Activated CD8-positive, alpha-beta memory T cell treated with anti-CD3 and anti-CD28 coated beads, Interleukin-2, amount 50 U/mL, for 1 hour (primary cell): ENCODE measurements around the gene KISS1R.
"Not testable (repeated sequence)": the region's sequence is repeated elsewhere in the genome, so short reads cannot be mapped to it uniquely, and the experiment has no call there.

Experiments
- DNase-seq: peaks from one replicate; pipeline ENCODE4 v3.0.0-alpha.2; 2020; ENCODE audit errors: extremely low read depth

Gene KISS1R

DNA sequence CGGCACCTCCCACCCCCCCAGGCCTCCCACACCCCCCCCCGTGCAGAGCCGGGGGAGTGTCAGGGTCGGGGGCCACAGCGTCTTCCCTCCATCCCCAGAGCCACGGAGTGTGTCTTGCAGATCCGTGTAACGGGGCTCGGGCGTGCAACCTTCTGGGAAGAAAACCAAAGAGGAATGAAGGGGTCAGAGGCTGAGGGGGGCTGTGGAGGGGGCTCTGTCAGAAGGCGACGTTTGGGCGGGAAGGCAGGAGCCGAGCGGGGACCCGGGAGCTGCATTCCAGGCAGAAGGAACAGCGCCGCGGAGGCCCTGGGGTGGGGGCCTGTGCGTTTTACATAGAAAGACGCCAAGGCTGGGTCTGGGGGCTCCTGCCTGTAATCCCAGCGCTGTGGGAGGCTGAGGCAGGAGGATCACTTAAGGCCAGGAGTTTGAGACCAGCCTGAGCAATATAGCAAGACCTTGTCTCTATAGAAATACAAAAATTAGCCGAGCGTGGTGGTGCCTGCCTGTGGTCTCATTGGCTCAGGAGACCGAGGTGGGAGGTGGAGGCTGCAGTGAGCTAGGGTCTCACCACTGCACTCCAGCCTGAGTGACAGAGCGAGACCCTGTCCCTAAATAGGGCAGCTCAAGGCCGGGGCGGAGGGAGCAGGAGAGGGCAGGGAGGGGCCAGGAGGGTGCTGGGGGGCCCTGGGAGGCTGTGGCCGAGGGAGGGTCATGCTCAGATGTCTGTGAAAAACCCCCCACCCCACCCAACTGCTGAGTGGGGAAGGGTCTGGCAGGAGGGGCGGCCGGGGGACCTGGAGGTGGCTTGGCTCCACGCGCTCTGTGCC is 36.5 kb downstream of the KISS1R start:
- no peak for DNase-seq

DNA sequence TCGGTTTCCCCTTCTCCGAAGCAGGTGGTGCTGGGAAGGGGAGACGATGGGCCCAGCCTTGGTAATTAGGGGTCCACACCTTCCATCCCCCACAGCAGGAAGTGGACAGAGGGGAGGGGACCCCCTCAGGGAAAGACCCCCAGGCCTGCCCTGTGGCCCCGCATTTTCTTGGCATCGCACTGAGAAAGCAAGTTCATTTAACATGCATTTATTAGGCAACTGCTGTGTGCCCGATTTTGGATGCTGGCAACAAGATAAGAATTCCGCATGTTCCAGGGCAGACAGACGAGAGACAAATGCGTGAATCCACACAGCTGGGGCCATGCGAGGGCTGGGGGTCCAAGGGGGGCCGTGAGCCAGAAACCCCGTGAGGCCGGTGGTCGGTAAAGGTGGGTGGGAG is 37.1 kb downstream of the KISS1R start:
- DNase-seq, result no peak

DNA sequence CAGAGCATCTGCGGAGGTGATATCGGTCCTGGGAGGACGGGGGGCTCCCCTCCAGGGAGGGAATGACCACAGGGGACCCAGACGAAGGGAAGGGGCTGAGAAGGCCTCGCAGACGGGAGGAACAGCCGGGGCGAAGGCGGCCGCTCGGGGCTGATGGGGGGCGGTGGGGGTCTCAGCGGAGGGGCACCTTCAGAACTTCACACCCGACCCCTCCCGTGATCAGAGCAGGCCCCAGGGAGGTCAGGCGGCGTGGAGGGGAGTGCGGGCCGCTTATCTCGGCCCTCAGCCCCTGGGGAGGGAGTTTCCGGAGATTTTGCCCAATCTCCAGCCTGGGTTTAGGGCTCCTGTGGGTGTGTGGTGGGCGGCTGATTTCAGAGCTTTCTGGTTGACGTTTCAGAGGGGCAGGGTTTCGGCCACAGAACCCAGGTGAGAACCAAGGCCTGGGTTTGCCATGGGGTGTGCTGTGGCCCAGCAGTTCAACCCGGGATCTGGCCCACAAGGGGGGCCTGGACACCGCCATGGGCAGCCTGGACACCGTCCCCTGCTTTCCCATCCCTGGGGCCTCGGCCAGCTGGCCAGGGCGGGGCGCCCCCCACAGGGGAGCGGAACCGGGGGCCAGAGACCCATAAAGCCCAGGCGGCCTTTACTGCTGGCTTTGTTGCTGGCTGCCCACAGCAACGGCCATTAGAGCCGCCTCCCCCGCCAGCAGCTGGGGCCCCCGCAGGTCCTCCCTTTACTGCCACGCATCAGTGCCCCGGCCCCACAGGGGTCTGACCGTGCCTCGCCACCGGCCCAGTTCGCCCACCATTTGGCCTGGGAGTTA is 37.8 kb downstream of the KISS1R start:
- DNase-seq, result no peak

DNA sequence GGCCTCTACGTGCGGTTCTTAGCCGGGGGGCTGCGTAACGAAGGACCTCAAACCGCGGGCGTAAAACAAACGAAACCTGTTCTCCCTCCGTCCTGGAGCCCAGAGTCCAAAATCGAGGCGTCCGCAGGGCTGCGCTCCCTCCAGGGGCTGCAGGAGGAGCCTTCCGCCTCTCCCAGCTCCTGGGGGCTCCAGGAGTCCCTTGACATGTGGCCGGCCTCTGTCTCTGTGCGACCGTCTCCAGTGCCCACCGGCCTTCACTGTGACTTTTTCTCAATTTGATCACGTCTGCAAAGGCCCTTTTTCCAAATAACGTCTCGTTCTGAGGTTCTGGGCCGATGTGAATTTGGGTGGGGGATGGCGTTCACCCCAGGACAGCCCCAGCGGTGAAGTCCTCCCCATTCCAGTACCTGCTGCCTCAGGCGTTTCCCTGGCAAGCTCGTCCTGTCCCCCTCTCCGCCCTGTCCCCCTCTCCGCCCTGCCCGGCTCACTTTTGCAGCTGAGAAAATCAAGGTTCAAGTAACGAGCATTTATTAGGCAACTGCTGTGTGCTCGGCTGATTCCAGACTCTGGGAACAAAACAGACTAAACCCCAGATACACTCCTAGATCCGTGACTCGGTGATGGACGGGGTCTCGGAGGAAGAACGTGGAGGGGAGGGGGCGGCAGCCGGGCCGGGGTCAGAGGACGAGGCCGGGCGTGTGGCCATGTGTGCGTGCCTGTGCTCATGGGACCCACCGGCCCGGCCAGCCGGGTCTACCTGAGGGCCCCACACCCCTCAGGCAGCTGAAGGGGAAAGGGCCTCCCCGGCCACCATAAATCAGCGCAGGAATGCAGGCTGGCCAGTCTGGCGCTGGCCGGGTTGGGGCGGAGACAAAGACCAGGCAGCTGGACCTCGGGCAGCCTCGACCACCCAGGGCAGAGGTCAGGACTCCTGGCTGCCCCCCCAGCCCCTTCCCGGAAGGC is 39.0 kb downstream of the KISS1R start:
- DNase-seq, result no peak

DNA sequence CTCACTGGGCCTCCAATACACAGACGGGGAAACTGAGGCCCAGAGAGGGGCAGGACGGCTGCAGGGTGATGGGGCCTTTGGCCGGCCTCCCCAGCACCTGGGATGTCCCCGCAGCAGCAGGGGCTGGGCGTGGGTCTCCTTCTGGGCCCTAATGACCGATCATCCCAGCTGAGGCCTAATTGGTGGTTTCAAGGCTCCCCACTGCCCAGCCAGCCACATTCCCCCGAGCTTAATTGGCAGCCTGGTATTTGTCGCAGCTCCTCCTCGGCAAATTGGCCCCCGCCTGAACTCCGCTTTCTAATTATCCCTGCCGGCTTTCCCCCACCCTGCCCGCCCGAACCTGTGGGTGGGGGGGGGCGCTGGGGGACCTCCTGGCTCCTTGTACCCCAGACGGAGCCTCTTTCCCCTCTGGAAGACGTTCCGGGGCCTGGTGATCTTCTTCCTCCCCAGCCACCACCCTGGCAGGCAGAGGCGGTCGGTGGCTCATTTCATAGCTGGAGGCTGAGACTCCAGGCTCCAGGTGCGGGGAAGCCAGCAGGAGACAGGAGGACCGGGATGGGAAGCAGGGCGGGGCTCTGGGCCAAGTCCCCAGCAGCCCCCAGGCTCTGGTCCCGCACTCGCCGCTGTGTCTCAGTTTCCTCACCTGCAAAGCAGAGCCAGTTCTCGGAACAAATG is 39.8 kb downstream of the KISS1R start:
- no peak for DNase-seq

DNA sequence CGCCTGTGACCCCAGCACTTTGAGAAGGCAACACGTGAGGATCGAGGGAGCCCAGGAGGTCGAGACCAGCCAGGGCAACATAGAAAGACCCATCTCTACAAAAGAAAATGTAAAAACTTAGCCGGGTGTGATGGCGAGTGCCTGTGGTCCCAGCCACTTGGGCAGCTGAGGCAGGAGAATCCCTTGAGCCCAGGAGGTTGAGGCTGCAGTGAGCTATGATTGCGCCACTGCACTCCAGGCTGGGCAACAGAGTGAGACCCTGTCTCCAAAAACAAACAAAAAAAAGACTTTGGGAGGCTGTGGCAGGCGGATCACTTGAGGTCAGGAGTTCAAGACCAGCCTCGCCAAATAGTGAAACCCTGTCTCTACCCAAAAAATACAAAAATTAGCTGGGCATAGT is 40.4 kb downstream of the KISS1R start:
- DNase-seq, result not testable (repeated sequence)

DNA sequence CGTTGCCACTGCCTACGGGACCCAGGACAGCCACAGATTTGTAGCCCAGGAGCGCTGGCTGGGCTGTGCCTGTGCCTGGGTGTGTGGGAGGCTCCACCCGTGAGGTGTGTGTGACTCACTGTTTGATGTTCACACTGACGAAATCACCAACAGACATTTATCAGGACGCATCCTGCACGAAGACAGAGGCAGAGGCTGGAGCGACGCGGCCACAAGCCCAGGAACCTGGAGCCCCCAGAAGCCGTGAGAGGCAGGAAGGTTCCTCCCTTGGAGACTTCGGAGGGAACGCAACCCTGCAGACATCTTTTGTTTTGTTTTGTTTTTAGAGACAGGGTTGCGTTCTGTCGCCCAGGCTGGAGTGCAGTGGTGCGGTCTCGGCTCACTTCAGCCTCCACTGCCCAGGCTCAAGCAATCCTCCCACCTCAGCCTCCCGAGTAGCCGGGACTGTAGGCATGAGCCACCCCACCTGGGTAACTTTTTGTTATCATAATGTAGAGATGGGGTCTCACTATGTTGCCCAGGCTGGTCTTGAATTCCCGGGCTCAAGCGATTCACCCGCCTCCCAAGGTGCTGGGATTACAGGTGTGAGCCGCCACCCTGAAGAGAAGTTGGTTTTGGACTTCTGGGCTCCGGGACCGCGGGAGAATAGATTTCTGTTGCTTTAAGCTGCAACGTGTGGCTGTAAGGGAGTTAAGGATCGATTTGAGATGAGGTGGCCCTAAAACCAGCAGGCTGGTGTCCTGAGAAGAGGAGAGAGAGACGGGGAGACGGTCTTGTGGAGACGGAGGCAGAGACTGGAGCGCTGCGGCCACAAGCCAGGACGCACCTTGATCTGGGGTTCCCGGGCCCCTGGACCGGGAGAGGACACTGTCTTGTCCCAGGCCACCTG is 42.1 kb downstream of the KISS1R start:
- no peak for DNase-seq

DNA sequence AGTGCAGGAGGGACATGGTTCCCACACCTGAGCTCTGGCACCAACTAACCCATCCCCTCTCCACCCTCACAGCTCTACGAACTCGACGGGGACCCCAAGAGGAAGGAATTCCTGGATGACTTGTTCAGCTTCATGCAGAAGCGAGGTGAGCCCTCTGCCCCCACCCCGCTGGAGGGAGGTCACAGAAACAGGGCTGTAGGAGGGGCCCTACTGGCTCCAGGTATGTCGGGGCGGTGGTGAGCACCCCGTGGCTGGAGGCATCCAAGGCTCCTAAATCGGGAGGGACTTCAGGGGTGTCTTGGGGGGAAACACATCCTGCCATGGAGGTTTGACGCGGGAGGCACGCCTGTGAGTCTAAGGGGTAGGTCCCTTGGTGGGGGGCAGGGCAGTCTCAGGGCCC is 42.9 kb downstream of the KISS1R start:
- no peak for DNase-seq

DNA sequence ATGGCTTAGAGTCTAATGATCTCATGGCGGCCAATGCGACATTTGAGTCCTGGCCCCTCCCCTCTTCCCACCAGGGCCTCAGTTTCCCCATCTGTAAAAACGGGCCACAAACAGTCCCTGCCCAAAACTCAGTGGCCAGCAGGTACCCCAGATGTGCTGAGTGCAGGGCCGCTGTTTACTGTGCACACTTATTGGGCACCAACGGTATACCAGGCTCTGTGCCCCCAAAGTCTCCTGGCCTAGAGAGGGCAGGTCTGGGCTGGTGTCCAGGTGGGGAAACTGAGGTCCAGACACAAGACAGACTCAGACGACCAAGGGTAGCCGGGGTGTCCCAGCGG is 43.4 kb downstream of the KISS1R start:
- no peak for DNase-seq

DNA sequence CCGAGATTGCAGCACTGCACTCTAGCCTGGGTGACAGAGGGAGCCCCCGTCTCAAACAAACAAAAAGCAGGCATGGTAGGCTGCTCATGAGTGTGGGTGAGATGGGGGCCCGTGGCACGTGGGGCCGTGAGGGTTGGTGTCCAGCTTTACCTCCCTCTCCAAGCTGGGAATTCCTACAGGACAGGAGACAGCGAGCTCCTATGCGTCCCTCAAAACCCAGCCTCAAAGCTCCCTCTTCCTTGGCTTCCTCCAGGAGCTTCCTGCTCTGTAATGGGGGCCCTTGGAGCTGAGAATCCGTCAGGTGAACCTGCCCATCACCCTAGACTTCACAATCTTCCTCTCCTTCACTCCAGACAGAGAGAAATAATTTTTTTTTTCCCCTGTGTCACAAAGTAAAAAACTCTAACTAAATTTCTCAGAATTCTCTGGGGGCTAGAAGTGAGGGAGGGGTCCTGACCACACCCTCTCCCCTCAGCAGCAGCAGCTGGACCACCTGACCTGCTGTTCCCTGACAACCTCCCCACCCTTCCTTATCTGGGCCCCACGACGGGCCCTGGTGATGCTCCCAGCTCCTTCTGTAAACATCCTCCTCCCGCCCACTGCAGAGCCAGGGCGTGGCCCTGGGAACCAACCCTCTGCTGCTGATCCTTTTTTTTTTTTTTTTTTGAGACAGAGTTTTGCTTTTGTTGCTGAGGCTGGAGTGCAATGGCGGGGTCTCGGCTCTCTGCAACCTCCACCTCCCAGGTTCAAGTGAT is 44.9 kb downstream of the KISS1R start:
- DNase-seq, result no peak

DNA sequence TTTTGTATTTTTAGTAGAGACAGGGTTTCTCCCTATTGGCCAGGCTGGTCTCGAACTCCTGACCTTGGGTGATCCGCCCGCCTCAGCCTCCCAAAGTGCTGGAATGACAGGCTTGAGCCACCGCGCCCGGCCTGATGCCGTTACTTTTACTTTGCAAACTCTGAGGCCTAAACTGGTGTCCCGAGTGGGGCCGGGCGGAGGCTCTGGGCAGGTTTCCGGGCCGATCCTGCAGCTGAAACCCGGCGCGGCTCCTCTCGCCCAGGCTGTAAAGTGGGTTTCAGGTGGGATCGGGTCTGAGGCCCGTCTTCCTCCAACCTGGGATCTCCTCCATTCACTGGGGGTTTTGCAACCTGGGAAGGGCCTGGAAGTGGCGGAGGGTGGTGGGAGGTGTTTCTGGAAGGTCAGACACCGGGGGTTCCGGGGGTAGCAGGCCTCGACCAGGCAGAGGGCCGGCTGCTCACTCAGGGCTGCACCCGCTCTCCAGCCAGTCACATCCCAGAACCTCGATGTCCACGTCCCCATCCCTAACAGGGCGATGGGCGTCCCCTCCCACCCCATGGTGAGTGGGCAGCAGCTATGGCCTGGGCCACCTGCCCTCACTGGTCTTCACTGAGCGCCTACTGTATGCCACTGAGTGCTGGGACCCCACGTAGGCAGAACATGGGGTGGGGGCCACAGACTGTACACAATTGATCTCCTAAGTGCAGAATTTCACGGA is 45.7 kb downstream of the KISS1R start:
- no peak for DNase-seq

DNA sequence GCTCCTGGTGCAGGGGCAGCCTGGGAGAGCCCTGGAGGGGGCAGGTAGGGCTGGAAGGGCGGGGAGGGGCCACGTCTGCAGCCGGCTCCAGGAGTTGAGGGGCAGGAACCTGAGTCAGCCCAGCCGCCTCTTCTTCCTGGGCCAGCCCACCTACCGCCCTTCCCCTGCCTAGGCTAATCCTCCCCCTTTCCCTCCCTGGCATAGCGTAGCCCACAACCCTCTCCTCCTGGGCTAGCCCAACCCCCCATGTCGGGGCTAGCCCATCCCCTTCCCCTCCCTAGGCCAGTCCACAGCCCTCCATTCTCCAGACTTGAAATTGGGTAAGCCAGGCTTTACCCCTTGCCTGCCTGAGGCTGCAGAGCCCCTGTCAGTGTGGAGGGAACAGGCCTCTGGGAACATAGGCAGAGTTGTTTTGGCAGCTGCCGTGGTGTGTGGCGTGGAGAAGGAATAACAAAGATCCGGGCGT is 46.4 kb downstream of the KISS1R start:
- DNase-seq, result no peak

DNA sequence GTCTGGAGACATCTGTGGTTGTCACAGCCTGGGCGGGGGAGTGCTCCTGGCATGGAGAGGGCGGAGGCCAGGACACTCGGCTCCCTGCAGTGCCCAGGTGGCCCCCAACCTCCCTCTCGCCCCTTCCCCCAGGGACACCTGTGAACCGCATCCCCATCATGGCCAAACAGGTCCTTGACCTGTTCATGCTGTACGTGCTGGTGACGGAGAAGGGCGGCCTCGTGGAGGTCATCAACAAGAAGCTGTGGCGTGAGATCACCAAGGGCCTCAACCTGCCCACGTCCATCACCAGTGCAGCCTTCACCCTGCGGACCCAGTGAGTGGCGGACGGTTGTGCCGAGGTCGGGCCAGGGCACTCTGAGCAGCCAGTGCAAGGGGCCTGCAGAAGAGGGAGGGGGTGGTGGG is 47.0 kb downstream of the KISS1R start:
- DNase-seq, result no peak

DNA sequence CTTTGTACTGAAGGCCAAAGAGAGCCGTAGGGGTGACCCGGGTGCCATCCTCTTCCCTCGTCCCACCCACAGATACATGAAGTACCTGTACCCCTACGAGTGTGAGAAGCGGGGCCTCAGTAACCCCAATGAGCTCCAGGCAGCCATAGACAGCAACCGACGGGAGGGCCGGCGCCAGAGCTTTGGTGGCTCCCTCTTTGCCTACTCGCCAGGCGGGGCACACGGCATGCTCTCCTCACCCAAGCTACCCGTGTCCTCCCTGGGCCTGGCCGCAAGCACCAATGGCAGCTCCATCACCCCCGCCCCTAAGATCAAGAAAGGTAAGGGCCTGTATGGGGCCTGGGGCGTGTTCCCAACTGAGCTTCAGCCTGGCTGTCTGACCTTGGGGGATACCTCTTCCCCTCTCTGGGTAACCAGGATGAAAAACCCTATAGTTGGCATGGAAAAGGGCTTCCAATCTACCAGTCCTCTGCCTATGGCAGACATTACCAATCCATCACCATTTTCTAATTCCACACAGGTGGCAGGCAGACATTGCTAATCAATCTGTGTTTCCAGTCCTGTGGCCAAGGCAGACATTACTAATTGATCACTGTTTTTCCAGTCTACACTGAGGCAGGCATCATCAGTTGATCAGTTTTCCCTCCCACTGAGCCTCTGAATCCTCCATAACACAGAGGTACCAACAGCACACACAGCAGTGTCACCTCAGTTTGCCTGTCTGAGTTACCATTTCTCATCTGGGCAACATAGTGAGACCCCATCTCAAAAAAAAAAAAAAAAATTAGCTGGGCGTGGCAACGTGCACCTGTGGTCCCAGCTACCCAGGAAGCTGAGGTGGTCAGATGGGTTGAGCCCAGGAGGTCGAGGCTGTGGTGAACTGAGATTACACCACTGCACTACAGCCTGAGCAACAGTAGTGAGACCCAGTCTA is 47.9 kb downstream of the KISS1R start:
- DNase-seq, result no peak

DNA sequence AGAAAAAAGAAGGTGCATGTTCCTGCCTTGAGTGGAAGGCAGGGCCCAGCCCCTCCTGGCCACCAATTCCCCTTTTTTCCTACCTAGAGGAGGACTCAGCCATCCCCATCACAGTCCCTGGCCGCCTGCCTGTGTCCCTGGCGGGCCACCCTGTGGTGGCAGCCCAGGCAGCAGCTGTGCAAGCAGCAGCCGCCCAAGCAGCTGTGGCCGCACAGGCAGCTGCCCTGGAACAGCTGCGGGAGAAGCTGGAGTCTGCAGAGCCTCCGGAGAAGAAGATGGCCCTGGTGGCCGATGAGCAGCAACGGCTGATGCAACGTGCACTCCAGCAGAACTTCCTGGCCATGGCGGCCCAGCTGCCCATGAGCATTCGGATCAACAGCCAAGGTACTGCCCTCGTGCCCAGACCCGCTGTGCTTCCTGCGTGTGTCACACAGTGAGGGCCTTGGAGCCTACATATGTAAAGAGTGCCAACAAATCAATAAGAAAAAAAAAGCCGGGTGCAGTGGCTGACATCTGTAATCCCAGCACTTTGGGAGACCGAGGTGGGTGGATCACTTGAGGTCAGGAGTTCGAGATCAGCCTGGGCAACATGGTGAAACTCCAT is 49.5 kb downstream of the KISS1R start:
- DNase-seq, result no peak
